Naive thymus-derived CD4-positive, alpha-beta T cell (primary cell): ENCODE data around the gene AP1S3. TPM values are rescaled to one million over a fixed set of nuclear protein-coding genes. Genes with fewer than 3 reads are reported as not detected.
A peak's percentile ranks its signal among the peaks of the same experiment; 100 is the strongest.

Source experiments
- ATAC-seq: fragments of 150-1000 bp; cut with Tn5 transposase; 2 replicates; pipeline ENCODE4 v1.10.0; 2021; ENCODE audit warnings: mild to moderate bottlenecking, moderate library complexity
- CTCF ChIA-PET: fragments of 350-600 bp; sonication (Branson Sonifier 250); formaldehyde crosslinking; loops from one replicate; lab custom pipeline; 2021; ENCODE audit warnings: antibody characterized with exemption; lab: Charles Lee
- POLR2A ChIA-PET: fragments of 350-600 bp; sonication (Branson Sonifier 250); formaldehyde crosslinking; loops from one replicate; lab custom pipeline; 2021; ENCODE audit warnings: antibody characterized with exemption, inconsistent platforms; lab: Charles Lee
- DNase-seq, 9 donors: peaks; one replicate each; pipeline versions ENCODE4 v3.0.0 to v3.0.0-alpha.2; 2020 to 2022; ENCODE audit warnings: mixed read lengths in 1 of 9
- H3K27ac ChIP-seq: one replicate; pipeline ENCODE4 v1.7.0; 2013; ENCODE audit warnings: mild to moderate bottlenecking, low read depth, low read length, moderate library complexity
- H3K27me3 ChIP-seq, 2 donors: one replicate each; pipeline ENCODE4 v1.7.0; 2013; ENCODE audit warnings: low read length in 2 of 2, mild to moderate bottlenecking in 2 of 2, moderate library complexity in 2 of 2; ENCODE audit not compliant: control insufficient read depth in 2 of 2, insufficient read depth in 2 of 2
- H3K36me3 ChIP-seq, 3 experiments: 1 replicate in 2 of 3; 2 replicates in 1 of 3; pipeline ENCODE4 v1.7.0; 2013; ENCODE audit warnings: low read length in 3 of 3, mild to moderate bottlenecking in 3 of 3, moderate library complexity in 1 of 3; ENCODE audit not compliant: insufficient read depth in 3 of 3, control insufficient read depth in 2 of 3
- H3K4me1 ChIP-seq, 2 donors: one replicate each; pipeline ENCODE4 v1.7.0; 2013; ENCODE audit warnings: low read length in 2 of 2, mild to moderate bottlenecking in 2 of 2, moderate library complexity in 1 of 2; ENCODE audit not compliant: control insufficient read depth in 2 of 2, insufficient read depth in 2 of 2
- H3K4me3 ChIP-seq: 2 replicates; pipeline ENCODE4 v1.7.0; 2013; ENCODE audit warnings: mild to moderate bottlenecking, low read length
- H3K9me3 ChIP-seq, 3 experiments: 1 replicate in 2 of 3; 2 replicates in 1 of 3; pipeline ENCODE4 v1.7.0; 2013; ENCODE audit warnings: low read length in 3 of 3; ENCODE audit not compliant: control insufficient read depth in 2 of 3
- H3K27ac Mint-ChIP-seq, 9 donors: one replicate each; pipeline ENCODE4 v1.8.0; 2020 to 2022; ENCODE audit warnings: mixed read lengths in 9 of 9, mild to moderate bottlenecking in 8 of 9, moderate library complexity in 5 of 9, inconsistent platforms in 2 of 9
- H3K27me3 Mint-ChIP-seq, 5 donors: one replicate each; pipeline ENCODE4 v1.8.0; 2021 to 2022; ENCODE audit warnings: mixed read lengths in 5 of 5, mild to moderate bottlenecking in 1 of 5
- H3K36me3 Mint-ChIP-seq, 5 donors: one replicate each; pipeline ENCODE4 v1.8.0; 2020 to 2022; ENCODE audit warnings: mixed read lengths in 5 of 5, mild to moderate bottlenecking in 3 of 5, inconsistent platforms in 1 of 5
- H3K4me1 Mint-ChIP-seq, 7 donors: one replicate each; pipeline ENCODE4 v1.8.0; 2020 to 2022; ENCODE audit warnings: mixed read lengths in 7 of 7, mild to moderate bottlenecking in 3 of 7, inconsistent platforms in 1 of 7
- H3K4me3 Mint-ChIP-seq, 10 donors: one replicate each; pipeline ENCODE4 v1.8.0; 2020 to 2022; ENCODE audit warnings: mild to moderate bottlenecking in 10 of 10, mixed read lengths in 10 of 10, moderate library complexity in 6 of 10, inconsistent platforms in 2 of 10
- H3K9me3 Mint-ChIP-seq, 11 donors: one replicate each; pipeline ENCODE4 v1.8.0; 2020 to 2022; ENCODE audit warnings: mixed read lengths in 11 of 11, mild to moderate bottlenecking in 4 of 11, inconsistent platforms in 1 of 11, moderate library complexity in 1 of 11
- intact Hi-C, 2 donors: fragments of 100-400 bp; cut with micrococcal nuclease; formaldehyde crosslinking; loops; one replicate each; pipeline ENCODE4 v1.15.1; 2023
- polyA plus RNA-seq, 2 donors: library from polyadenylated mRNA; unstranded; fragments of 300-500 nt; fragmentation: Illumina TruSeq; gene quantifications; one replicate each; pipeline ENCODE4 v1.2.3, GENCODE V29; 2021
- total RNA-seq, 6 experiments: library from RNA in 5 of 6; stranded (reverse) in 5 of 6; gene quantifications; 1 replicate in 5 of 6; 2 replicates in 1 of 6; pipeline ENCODE4 v1.2.3 and lab custom pipeline; 2021 to 2026

AP1S3 gene
- total and polyA plus RNA-seq, 7 experiments from 2014 or later = 0.53 to 8.2 (median 1.6) TPM

DNA sequence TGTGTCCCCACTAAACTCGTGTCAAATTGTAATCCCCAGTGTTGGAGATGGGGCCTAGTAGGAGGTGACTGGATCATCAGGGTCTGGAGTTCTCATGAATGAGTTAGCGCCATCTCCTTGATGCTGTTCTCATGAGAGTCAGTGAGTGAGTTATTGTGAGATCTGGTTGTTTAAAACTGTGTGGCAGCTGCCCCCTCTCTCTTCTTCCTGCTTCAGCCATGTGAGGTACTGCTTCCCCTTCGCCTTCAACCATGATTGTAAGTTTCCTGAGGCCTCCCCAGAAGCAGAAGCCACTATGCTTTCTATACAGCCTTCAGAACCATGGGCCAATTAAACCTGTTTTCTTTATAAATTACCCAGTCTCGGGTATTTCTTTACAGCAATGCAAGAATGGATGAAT, 50.4 kb downstream of the AP1S3 start:
- intact Hi-C loops = no loop called here
- Mint-ChIP-seq H3K9me3 (peaks cover 0 to 5% (median 0%) of the 10 kb centered on the region in 11 donors), H3K4me3 (no peak overlapping the region), H3K4me1 (peaks cover 0 to 5% (median 0%) of the 10 kb centered on the region in 7 donors), H3K27me3 (peaks cover 0 to 5% (median 0%) of the 10 kb centered on the region in 5 donors), H3K27ac (no peak overlapping the region), H3K36me3 (peaks cover 2 to 10% (median 4%) of the 10 kb centered on the region in 5 donors)
- no peaks in the 10 kb centered on the region for H3K36me3 ChIP-seq
- no peak overlapping the region for H3K27ac ChIP-seq
- H3K4me1 ChIP-seq = no peaks in the 10 kb centered on the region
- H3K4me3 ChIP-seq = no peak overlapping the region
- H3K9me3 ChIP-seq = no peaks in the 10 kb centered on the region
- CTCF ChIA-PET = no interaction called here
- ATAC-seq (no peak), DNase-seq (no peak)
- H3K27me3 ChIP-seq = no peaks in the 10 kb centered on the region
- POLR2A ChIA-PET = no interaction called here

DNA sequence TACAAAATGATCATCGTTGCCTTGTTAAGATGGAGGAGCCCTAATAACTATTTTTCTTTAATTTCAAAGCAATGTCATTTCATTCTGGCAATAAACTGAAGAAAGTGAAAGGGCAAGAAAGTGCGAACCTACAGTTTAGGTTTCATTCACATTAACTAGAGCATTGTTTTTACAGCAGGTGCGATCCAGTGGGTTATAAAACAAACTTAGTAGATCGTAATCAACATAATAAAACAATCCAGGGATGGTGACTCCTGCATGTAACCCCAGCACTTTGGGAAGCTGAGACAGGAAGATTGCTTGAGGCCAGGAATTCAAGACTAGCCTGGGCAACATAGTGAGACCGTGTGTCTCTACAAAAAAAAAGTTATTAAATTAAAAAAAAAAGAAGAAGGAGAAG, 51.1 kb downstream of the AP1S3 start:
- no peaks in the 10 kb centered on the region for H3K27me3 ChIP-seq
- no peak overlapping the region for H3K27ac ChIP-seq
- ATAC-seq (no peak), DNase-seq (no peak)
- H3K36me3 Mint-ChIP-seq = peaks cover 0 to 10% (median 3%) of the 10 kb centered on the region in 5 donors
- intact Hi-C loops = no loop called here
- H3K9me3 ChIP-seq = no peaks in the 10 kb centered on the region
- H3K4me1 Mint-ChIP-seq = peaks cover 0 to 5% (median 0%) of the 10 kb centered on the region in 7 donors
- H3K4me1 ChIP-seq = no peaks in the 10 kb centered on the region
- no peak overlapping the region for H3K4me3 ChIP-seq
- no peaks in the 10 kb centered on the region for H3K36me3 ChIP-seq
- ChIA-PET POLR2A (no interaction called here), CTCF (no interaction called here)
- no peak overlapping the region for H3K4me3 Mint-ChIP-seq
- no peaks in the 10 kb centered on the region for H3K27me3 Mint-ChIP-seq
- H3K27ac Mint-ChIP-seq = no peak overlapping the region
- peaks cover 0 to 2% (median 0%) of the 10 kb centered on the region in 11 donors for H3K9me3 Mint-ChIP-seq

DNA sequence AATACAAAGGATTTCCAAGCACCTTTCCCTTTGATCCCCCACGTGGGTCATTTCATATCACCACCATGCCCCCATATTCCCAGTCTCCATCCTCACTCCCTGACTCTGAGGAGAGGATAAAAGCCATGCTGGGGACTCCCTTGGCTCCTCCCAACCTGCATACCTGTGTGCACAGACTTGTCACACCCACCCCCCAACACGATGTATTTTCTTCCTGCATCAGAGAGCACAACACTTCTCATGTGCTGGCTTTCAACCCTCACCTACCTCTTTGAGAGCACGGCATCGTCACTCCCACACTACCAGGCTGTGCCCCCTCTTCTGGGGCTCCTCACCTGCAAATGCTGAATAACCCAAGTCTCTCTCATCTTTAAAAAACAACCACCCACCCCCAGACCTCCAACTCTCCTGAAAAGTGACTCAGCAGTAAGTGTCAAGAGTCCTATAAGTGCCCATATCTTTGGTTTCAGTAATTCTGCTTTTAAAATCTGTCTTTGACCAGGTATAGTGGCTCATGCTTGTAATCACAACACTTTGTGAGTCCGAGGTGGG, 53.1 kb downstream of the AP1S3 start:
- Mint-ChIP-seq H3K4me1 (peaks cover 0 to 5% (median 0%) of the 10 kb centered on the region in 7 donors), H3K27me3 (no peaks in the 10 kb centered on the region), H3K27ac (peak overlapping the region in 1 of 9 donors; percentile 15), H3K9me3 (peaks cover 0 to 1% (median 0%) of the 10 kb centered on the region in 11 donors), H3K36me3 (peaks cover 0 to 10% (median 3%) of the 10 kb centered on the region in 5 donors), H3K4me3 (no peak overlapping the region)
- H3K36me3 ChIP-seq = no peaks in the 10 kb centered on the region
- intact Hi-C loops = no loop called here
- CTCF ChIA-PET = no interaction called here
- POLR2A ChIA-PET = no interaction called here
- no peaks in the 10 kb centered on the region for H3K27me3 ChIP-seq
- H3K4me3 ChIP-seq = no peak overlapping the region
- no peak for ATAC-seq
- H3K27ac ChIP-seq = no peak overlapping the region
- H3K4me1 ChIP-seq = no peaks in the 10 kb centered on the region
- H3K9me3 ChIP-seq = no peaks in the 10 kb centered on the region
- no peak for DNase-seq

DNA sequence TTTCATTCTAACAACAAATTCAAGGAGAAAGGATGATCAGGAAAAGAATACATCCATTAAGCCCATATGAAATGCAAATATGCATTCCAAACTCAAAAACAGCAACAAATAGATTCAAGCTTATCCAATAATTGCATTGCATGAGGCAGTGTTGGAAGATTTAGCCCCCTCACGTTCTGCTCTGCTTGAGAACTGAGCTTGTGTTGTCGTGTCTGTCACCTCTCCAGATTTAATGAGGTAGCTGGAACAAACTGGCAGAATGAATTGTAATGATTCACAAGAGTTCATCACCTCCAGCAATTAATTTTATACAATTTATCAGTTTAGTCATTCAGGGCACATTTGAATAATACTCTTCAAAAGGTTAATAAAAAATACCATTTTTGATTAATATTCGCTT, 54.8 kb downstream of the AP1S3 start:
- H3K27me3 Mint-ChIP-seq = no peaks in the 10 kb centered on the region
- intact Hi-C loops = no loop called here
- H3K27ac ChIP-seq = no peak overlapping the region

DNA sequence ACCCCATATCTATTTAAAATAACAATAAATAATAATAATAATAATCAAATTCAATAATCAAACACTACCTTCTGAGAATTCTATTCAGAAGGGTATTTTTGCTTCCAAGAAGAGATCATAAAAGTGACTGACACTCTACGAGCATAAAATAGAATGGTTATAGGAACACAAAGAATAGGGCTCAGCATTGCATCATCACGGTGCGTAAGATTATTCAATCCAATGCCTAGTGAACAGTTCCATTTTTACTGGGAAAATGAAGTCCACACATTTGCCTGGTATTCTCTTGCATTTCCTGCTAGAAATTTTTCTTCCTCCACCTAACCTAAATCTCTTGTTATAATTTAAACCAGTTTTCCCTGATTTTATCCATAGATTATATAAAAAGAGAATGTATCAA, 55.8 kb downstream of the AP1S3 start:
- ChIA-PET POLR2A (no interaction called here), CTCF (no interaction called here)
- Mint-ChIP-seq H3K9me3 (peaks cover 0 to 1% (median 0%) of the 10 kb centered on the region in 11 donors), H3K36me3 (peaks cover 0 to 7% (median 3%) of the 10 kb centered on the region in 5 donors), H3K27me3 (no peaks in the 10 kb centered on the region), H3K4me3 (no peak overlapping the region), H3K4me1 (peaks cover 0 to 2% (median 0%) of the 10 kb centered on the region in 7 donors), H3K27ac (no peak overlapping the region)
- intact Hi-C loops = loop anchor here (2.0 kb wide), 2 partner anchors 55 to 189 kb away; partner anchors contain the start of gene AP1S3 (in 1 of the 2)
- Histone ChIP-seq H3K36me3 (no peaks in the 10 kb centered on the region), H3K27ac (no peak overlapping the region), H3K4me3 (no peak overlapping the region), H3K4me1 (no peaks in the 10 kb centered on the region), H3K9me3 (no peaks in the 10 kb centered on the region), H3K27me3 (no peaks in the 10 kb centered on the region)
- DNase-seq (no peak), ATAC-seq (no peak)

More for the DNA sequence above, 54.8 kb downstream of the AP1S3 start:
- ChIA-PET CTCF (no interaction called here), POLR2A (no interaction called here)
- Mint-ChIP-seq H3K27ac (no peak overlapping the region), H3K4me3 (no peak overlapping the region), H3K36me3 (peaks cover 0 to 10% (median 0%) of the 10 kb centered on the region in 5 donors), H3K4me1 (peaks cover 0 to 5% (median 0%) of the 10 kb centered on the region in 7 donors), H3K9me3 (peaks cover 0 to 1% (median 0%) of the 10 kb centered on the region in 11 donors)
- no peaks in the 10 kb centered on the region for H3K27me3 ChIP-seq
- ATAC-seq (no peak), DNase-seq (no peak)
- no peaks in the 10 kb centered on the region for H3K9me3 ChIP-seq
- no peaks in the 10 kb centered on the region for H3K4me1 ChIP-seq
- no peaks in the 10 kb centered on the region for H3K36me3 ChIP-seq
- no peak overlapping the region for H3K4me3 ChIP-seq

DNA sequence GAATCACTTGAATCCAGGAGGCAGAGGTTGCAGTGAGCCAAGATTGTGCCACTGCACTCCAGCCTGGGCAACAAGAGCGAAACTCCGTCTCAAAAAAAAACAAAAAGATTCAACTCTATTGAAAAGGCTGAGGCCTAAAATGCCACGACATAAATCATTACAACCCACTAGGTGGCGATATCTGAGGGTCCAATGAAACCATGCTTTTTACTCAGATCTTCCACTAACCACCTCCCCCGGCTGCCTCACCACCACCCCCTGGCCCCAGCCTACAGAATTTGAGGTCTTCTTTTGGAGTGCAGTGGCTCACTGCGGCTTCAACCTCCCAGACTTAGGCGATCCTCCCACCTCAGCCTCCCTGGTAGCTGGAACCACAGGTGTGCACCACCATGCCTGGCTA, 57.5 kb downstream of the AP1S3 start:
- Histone ChIP-seq H3K27ac (no peak overlapping the region), H3K4me1 (no peaks in the 10 kb centered on the region), H3K36me3 (no peaks in the 10 kb centered on the region), H3K9me3 (no peaks in the 10 kb centered on the region), H3K4me3 (no peak overlapping the region), H3K27me3 (no peaks in the 10 kb centered on the region)
- H3K4me1 Mint-ChIP-seq = peaks cover 0 to 2% (median 0%) of the 10 kb centered on the region in 7 donors
- no peak overlapping the region for H3K27ac Mint-ChIP-seq
- intact Hi-C loops = loop anchor here (2.0 kb wide), 2 partner anchors 57 to 191 kb away; partner anchors contain the start of gene AP1S3 (in 1 of the 2)
- peak in 8 of 9 donors; percentile 8 to 36 (median 24) for DNase-seq
- H3K9me3 Mint-ChIP-seq = no peaks in the 10 kb centered on the region
- H3K27me3 Mint-ChIP-seq = no peaks in the 10 kb centered on the region
- POLR2A ChIA-PET = no interaction called here
- CTCF ChIA-PET = no interaction called here
- ATAC-seq = peak; percentile 80
- no peak overlapping the region for H3K4me3 Mint-ChIP-seq
- H3K36me3 Mint-ChIP-seq = peaks cover 0 to 19% (median 4%) of the 10 kb centered on the region in 5 donors

DNA sequence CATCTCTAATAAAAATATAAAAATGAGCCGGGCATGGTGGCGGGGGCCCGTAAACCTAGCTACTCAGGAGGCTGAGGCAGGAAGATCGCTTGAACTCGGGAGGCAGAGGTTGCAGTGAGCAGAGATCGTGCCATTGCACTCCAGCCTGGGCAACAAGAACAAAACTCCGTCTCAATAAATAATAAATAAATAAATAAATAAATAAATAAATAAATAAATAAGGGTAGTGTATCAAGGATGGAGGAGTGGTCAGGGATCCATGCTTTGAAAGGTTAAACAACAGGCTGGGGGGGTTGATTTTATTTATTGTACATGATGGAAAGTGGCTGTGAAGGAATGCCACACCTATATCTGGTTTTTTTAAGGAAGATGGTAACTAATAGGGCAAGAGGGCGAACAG, 63.2 kb downstream of the AP1S3 start:
- Histone ChIP-seq H3K4me3 (no peak overlapping the region), H3K27ac (no peak overlapping the region), H3K9me3 (no peaks in the 10 kb centered on the region), H3K4me1 (no peaks in the 10 kb centered on the region), H3K27me3 (no peaks in the 10 kb centered on the region), H3K36me3 (no peaks in the 10 kb centered on the region)
- ChIA-PET POLR2A (no interaction called here), CTCF (no interaction called here)
- no peak overlapping the region for H3K27ac Mint-ChIP-seq
- H3K36me3 Mint-ChIP-seq = peaks cover 5 to 25% (median 11%) of the 10 kb centered on the region in 5 donors
- no peaks in the 10 kb centered on the region for H3K27me3 Mint-ChIP-seq
- no peaks in the 10 kb centered on the region for H3K9me3 Mint-ChIP-seq
- DNase-seq = no peak
- ATAC-seq = no peak
- intact Hi-C loops = no loop called here
- no peak overlapping the region for H3K4me3 Mint-ChIP-seq
- no peaks in the 10 kb centered on the region for H3K4me1 Mint-ChIP-seq
